GM12892 (cell line): Measurements from ENCODE around the gene LSM7.

ENCODE experiments used
- DNase-seq: peaks from one replicate; pipeline ENCODE4 v3.0.0; 2011; ENCODE audit not compliant: insufficient read length
- FAIRE-seq: peaks from 2 replicates; lab custom pipeline; 2011; peaks lifted over from hg19 to GRCh38; lab: Jason Lieb, UNC
- POLR2A ChIP-seq: IDR thresholded peaks from 2 replicates; pipeline ENCODE4 v1.6.1; 2011; ENCODE audit warnings: low read depth, low read length, control low read depth
- POLR2AphosphoS5 ChIP-seq: IDR thresholded peaks from 2 replicates; pipeline ENCODE4 v1.6.1; 2011; ENCODE audit warnings: low read depth, low read length, control low read depth
- TAF1 ChIP-seq: IDR thresholded peaks from 2 replicates; pipeline ENCODE4 v1.6.1; 2011; ENCODE audit warnings: low read depth, mild to moderate bottlenecking, control low read depth, low read length, borderline replicate concordance

Gene LSM7

GRCh38 chr19:2315818-2316353 is 12.5 kb downstream of the LSM7 start:
- no peak for TF ChIP-seq POLR2A
- TF ChIP-seq POLR2AphosphoS5 = no peak
- no peak for TF ChIP-seq TAF1
- FAIRE-seq (peak; percentile 54), DNase-seq (no peak)

GRCh38 chr19:2315121-2315817 is 13.1 kb downstream of the LSM7 start:
- DNase-seq (no peak), FAIRE-seq (no peak)
- TF ChIP-seq TAF1 (no peak), POLR2A (no peak), POLR2AphosphoS5 (no peak)

- FAIRE-seq = no peak
- no peak for DNase-seq
- TF ChIP-seq TAF1 = no peak
- TF ChIP-seq POLR2A = no peak
- no peak for TF ChIP-seq POLR2AphosphoS5
These were observed 15.4 kb downstream of the LSM7 start for GRCh38 chr19:2312820-2313501.

- no peak for DNase-seq
- no peak for FAIRE-seq
- TF ChIP-seq POLR2A = no peak
- no peak for TF ChIP-seq TAF1
- TF ChIP-seq POLR2AphosphoS5 = no peak
These were observed 17.3 kb downstream of the LSM7 start for GRCh38 chr19:2311093-2311492.

GRCh38 chr19:2309734-2310362 is 18.5 kb downstream of the LSM7 start:
- no peak for FAIRE-seq
- DNase-seq = no peak
- TF ChIP-seq POLR2AphosphoS5 = no peak
- TF ChIP-seq POLR2A = no peak
- TF ChIP-seq TAF1 = no peak

- DNase-seq = no peak
- TF ChIP-seq POLR2AphosphoS5 = no peak
- FAIRE-seq = no peak
These were observed 20.3 kb downstream of the LSM7 start, which contains the start of gene LINGO3 for GRCh38 chr19:2308114-2308556. Gene LINGO3 (minus strand): TSS chr19:2308154. CDS start chr19:2291776, 16,378 bp downstream.

- FAIRE-seq = no peak
- TF ChIP-seq TAF1 (no peak), POLR2AphosphoS5 (no peak), POLR2A (no peak)
- DNase-seq = no peak
These were observed 20.8 kb downstream of the LSM7 start for GRCh38 chr19:2307518-2308012.

- TF ChIP-seq TAF1 = no peak
- TF ChIP-seq POLR2AphosphoS5 = no peak
- TF ChIP-seq POLR2A = no peak
- DNase-seq = no peak
- FAIRE-seq = no peak
These were observed 21.4 kb downstream of the LSM7 start for GRCh38 chr19:2306971-2307370.

GRCh38 chr19:2306281-2306806 is 22.0 kb downstream of the LSM7 start:
- no peak for TF ChIP-seq POLR2A
- no peak for TF ChIP-seq TAF1
- no peak for TF ChIP-seq POLR2AphosphoS5
- no peak for DNase-seq
- FAIRE-seq = no peak

- TF ChIP-seq POLR2A = no peak
- no peak for TF ChIP-seq POLR2AphosphoS5
- no peak for TF ChIP-seq TAF1
- no peak for DNase-seq
- FAIRE-seq = no peak
These were observed 22.7 kb downstream of the LSM7 start for GRCh38 chr19:2305452-2306280.

- TF ChIP-seq TAF1 (no peak), POLR2AphosphoS5 (no peak), POLR2A (no peak)
- FAIRE-seq (no peak), DNase-seq (no peak)
These were observed 25.1 kb downstream of the LSM7 start for GRCh38 chr19:2303211-2303798.
